ENCODE measurements around the gene ALKBH5. TPM values are rescaled to one million over a fixed set of nuclear protein-coding genes. Genes with fewer than 3 reads are reported as not detected.

The ALKBH5 gene
- total and polyA plus RNA-seq, 2 of the 8 experiments (the other 6 are each of a cell fraction or from before 2014, with no cell fraction given), result 63.7 to 86.4 TPM

DNA sequence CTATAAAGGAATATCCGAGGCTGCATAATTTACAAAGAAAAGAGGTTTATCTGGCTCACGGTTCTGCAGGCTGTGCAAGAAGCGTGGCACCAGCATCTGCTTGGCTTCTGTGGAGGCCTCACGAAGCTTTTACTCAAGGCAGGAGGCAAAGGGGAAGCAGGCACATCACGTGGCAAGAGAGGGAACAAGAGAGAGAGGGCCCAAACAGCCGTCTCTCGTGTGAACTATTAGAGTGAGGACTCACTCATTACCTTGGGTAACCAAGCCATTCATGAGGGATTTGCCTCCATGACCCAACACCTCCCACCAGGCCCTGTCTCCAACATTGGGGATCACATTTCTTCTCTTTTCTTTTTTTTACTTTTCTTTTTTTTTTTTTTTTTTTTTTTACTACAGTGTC, 7.5 kb upstream of the ALKBH5 start:
- H2BK15ac ChIP-seq (ENCODE audit: low read length), result no peak overlapping the region
- no peaks in the 10 kb centered on the region for H3K79me2 ChIP-seq (ENCODE audit: control insufficient read depth in 1 of 2, insufficient read depth in 2 of 2, low read length in 2 of 2)
- no peak overlapping the region for H2BK5ac ChIP-seq (ENCODE audit: low read depth, low read length)
- CTCF ChIA-PET (ENCODE audit: partially characterized antibody), result interaction anchor here (1.2 to 4.4 kb wide), 5 partner anchors 10 to 41 kb away, joined by 3 to 17 read pairs (median 4); no protein-coding TSS in a partner anchor
- no peak overlapping the region for H3K23ac ChIP-seq (ENCODE audit: insufficient read length)
- no peak overlapping the region for H2AK5ac ChIP-seq (ENCODE audit: low read depth, low read length)
- H3K18ac ChIP-seq (ENCODE audit: extremely low read depth, low read length), result no peak overlapping the region
- H4K20me1 ChIP-seq (replicated peaks in 1 of 2; ENCODE audit: control insufficient read depth in 1 of 2, insufficient read depth in 2 of 2, low read length in 2 of 2), result no peaks in the 10 kb centered on the region
- no peak overlapping the region for H4K91ac ChIP-seq (replicated peaks; ENCODE audit: insufficient read length, low read length)
- H4K8ac ChIP-seq (ENCODE audit: extremely low read depth, insufficient read depth, low read length), result no peak overlapping the region
- no peaks in the 10 kb centered on the region for H3K9me3 ChIP-seq (ENCODE audit: insufficient read depth in 2 of 2, low read depth in 1 of 2, low read length in 1 of 2)
- no peaks in the 10 kb centered on the region; a peak in 1 of 7 replicates for H3K4me1 ChIP-seq (replicated peaks in 1 of 4; ENCODE audit: control insufficient read depth in 3 of 4, insufficient read depth in 4 of 4, low read length in 3 of 4)
- no peak overlapping the region for H2BK20ac ChIP-seq (ENCODE audit: low read length)
- H3K27me3 ChIP-seq (replicated peaks in 1 of 4; ENCODE audit: control insufficient read depth in 3 of 4, extremely low read depth in 1 of 4, insufficient read depth in 3 of 4, low read length in 3 of 4), result no peaks in the 10 kb centered on the region; a peak in 1 of 7 replicates
- FAIRE-seq (no peak), DNase-seq (ENCODE audit: low read depth in 1 of 2, low spot score in 2 of 2) (no peak)
- H3K23me2 ChIP-seq (ENCODE audit: low read depth, low read length), result no peaks in the 10 kb centered on the region
- H3K27ac ChIP-seq (ENCODE audit: low read depth, low read length), result no peak overlapping the region
- no peak overlapping the region for H2BK12ac ChIP-seq (ENCODE audit: low read depth, low read length)
- no peaks in the 10 kb centered on the region for H3K79me1 ChIP-seq (ENCODE audit: low read depth, low read length)
- H3K56ac ChIP-seq (replicated peaks; ENCODE audit: insufficient read length, low read depth, low read length), result no peak overlapping the region
- H2BK120ac ChIP-seq (replicated peaks; ENCODE audit: low read depth, low read length), result no peak overlapping the region
- H3K9ac ChIP-seq (replicated peaks in 1 of 4; ENCODE audit: extremely low read depth in 1 of 4, low read depth in 3 of 4, low read length in 3 of 4), result no peak overlapping the region
- H4K5ac ChIP-seq (ENCODE audit: insufficient read length, low read depth, low read length), result no peak overlapping the region
- H3K14ac ChIP-seq (ENCODE audit: insufficient read length), result no peak overlapping the region
- WGBS, 2 experiments (ENCODE audit: extremely low coverage in 1 of 2, insufficient coverage in 1 of 2, insufficient read length in 1 of 2, insufficient replicate concordance in 2 of 2, low coverage in 1 of 2, low lambda C conversion rate in 2 of 2, missing lambda C conversion rate in 1 of 2), result 90% methylated on average over 7 of the region's 7 CpGs; no CpG with 5 or more reads in 1 of the 2 experiments
- no peak overlapping the region for H3K4me3 ChIP-seq (ENCODE audit: extremely low read depth in 1 of 4, insufficient read depth in 2 of 4, low read depth in 3 of 4, low read length in 4 of 4)
- H3K4me2 ChIP-seq (ENCODE audit: insufficient read depth in 1 of 2, low read depth in 2 of 2, low read length in 2 of 2), result no peak overlapping the region
- H2AFZ ChIP-seq (ENCODE audit: low read length), result no peak overlapping the region
- H3K36me3 ChIP-seq (ENCODE audit: control insufficient read depth in 2 of 4, insufficient read depth in 4 of 4, low read length in 3 of 4), result no peaks in the 10 kb centered on the region
- H3K4ac ChIP-seq (replicated peaks; ENCODE audit: insufficient read length, low read depth, low read length), result no peak overlapping the region
- POLR2A ChIA-PET (ENCODE audit: partially characterized antibody), result interaction anchor here (0.9 to 2.5 kb wide), 2 partner anchors 7 to 9 kb away, joined by 3 to 12 read pairs; partner anchors contain the start of gene ALKBH5
- TF ChIP-seq POU5F1 (IDR thresholded peaks at IDR 0.05; ENCODE audit: low read depth, low read length) (no peak), CTBP2 (IDR thresholded peaks at IDR 0.05; ENCODE audit: borderline replicate concordance, insufficient read depth, insufficient read length, low read length) (no peak), CEBPB (IDR thresholded peaks at IDR 0.05; ENCODE audit: low read depth, low read length) (no peak), SUZ12 (IDR thresholded peaks at IDR 0.05; ENCODE audit: low read length) (no peak), JUN (IDR thresholded peaks at IDR 0.05; ENCODE audit: low read depth, low read length) (no peak), POLR2AphosphoS5 (IDR thresholded peaks at IDR 0.05; ENCODE audit: low read depth, low read length) (no peak), GABPA (IDR thresholded peaks at IDR 0.05; ENCODE audit: borderline replicate concordance, insufficient read depth, low read length) (no peak), CHD2 (IDR thresholded peaks at IDR 0.05; ENCODE audit: low read length) (no peak), BCL11A (IDR thresholded peaks at IDR 0.05; ENCODE audit: low read depth in 2 of 2, low read length in 2 of 2) (no peak)
